ENCODE measurements around the gene TBC1D9.

- TF ChIP-seq POLR2A (IDR thresholded peaks at IDR 0.05) (no peak), CTCF (IDR thresholded peaks at IDR 0.05) (no peak)
These were observed 50.4 kb downstream of the TBC1D9 start for GRCh38 chr4:140705625-140706275.
